T-helper 1 cell (primary cell): ENCODE measurements around the gene IQCH.

Experiments
- DNase-seq, 5 donors: peaks; one replicate each; pipeline ENCODE4 v3.0.0-alpha.2; 2012 to 2020

Gene IQCH

GRCh38 chr15:67542420-67543347, 288.1 kb downstream of the IQCH start, which contains the start of gene MAP2K5:
Gene MAP2K5 (plus strand): TSS chr15:67542703. CDS start chr15:67543336, 633 bp downstream.
- peak; percentile 67 to 81 (median 74) for DNase-seq

DNA sequence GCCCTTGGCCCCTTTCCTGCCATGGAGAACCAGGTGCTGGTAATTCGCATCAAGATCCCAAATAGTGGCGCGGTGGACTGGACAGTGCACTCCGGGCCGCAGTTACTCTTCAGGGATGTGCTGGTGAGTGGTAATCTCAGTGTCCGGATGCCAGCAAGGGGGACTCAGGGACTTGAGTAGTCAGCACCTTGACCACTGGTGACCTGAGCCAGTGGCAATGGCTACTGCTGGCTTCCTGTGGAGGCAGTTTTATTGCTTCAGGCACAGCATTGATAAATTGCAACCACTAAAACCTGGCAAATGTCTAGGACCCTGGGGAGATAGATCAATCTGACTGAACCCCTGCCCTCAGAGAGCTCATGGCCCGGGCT, 288.7 kb downstream of the IQCH start:
- DNase-seq, result no peak

DNA sequence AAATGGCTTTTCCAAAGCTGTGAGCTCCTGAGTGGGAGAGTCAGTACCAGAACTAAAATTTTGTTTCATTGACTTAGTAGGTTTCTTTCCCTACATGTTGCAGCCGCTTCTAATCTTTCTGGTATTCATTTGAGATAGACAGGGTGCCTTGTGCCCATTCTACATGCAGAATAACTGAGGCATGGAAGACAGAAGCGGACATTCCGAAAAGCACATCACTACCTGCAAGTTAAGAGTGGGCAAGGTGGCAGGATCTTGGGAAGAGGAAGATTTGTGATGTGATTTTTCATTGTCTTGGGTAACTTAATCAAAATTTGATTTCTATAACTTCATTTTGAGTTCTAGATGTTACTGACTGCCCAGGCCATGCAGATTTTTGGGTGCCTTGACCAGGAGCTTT, 289.9 kb downstream of the IQCH start:
- DNase-seq, result no peak

- DNase-seq, result no peak
Measured at GRCh38 chr15:67545864-67546263, 291.3 kb downstream of the IQCH start.

- no peak for DNase-seq
Measured at GRCh38 chr15:67547064-67547463, 292.5 kb downstream of the IQCH start.

DNA sequence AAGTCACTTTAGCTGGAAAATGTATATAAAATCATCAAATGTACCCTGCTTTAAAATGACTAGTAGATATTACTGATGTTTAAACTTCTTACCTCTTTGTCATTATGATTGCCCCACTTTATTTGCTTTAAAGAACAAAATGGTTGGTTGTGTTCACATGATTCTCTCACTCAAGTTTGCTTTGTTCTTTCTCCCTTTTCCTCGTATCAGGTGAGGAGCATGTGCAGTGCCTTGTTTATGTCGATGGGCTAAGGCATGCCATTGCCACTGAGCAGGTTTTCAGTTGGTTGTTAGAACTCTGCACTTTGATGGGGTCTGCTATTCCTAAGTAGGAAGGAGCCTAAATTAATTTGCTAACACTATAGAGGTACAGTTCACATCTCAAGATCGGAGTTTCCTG, 293.2 kb downstream of the IQCH start:
- DNase-seq, result no peak

DNA sequence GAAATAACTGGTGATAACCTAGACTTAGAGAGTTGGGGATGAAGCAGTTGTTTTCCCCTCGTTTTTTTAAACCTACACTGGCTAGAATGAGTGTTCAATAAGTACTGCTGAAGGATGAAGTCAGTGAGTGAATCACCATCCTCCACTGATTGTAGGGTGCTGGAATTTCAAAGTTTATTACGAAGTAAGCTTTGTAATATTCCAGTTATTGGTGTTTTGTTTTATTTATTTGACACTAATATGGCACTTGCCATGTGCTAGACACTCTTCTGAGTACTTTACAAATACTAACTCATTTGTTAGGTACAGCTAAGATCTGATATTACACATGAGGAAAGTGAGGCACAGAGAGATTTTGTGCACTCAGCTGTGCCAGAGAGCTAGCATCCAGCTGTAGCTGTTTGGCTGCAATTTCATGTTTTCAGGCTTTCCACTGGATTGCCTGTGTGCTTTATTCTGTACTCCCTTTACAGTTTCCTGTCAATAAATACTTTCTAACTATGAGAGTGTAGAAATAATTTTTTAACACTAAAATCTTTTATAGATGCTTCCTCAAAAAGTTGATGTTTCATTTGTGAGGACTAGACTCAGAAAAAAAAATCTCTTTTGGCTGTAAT, 293.8 kb downstream of the IQCH start:
- DNase-seq, result no peak

GRCh38 chr15:67548862-67549651, 294.5 kb downstream of the IQCH start:
- DNase-seq, result no peak

GRCh38 chr15:67549736-67550135, 295.1 kb downstream of the IQCH start:
- no peak for DNase-seq

DNA sequence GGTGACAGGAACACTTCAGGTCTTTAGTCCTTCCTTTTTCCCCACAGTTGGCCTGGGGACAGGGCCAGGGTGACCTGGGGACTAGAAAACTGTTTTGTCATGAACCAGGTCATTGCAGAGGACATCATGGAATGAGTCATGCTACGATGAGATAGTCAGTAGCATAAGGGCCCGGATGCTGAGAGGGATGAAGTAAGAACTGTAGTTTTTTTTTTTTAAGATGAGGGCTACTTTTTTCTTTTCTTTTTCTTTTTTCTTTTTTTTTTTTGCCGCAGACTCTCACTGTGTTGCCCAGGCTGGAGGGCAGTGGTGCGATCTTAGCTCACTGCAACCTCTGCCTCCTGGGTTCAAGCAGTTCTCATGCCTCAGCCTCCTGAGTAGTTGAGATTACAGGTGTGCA, 295.9 kb downstream of the IQCH start:
- DNase-seq, result no peak

- DNase-seq, result no peak
Measured at GRCh38 chr15:67551207-67551743, 296.7 kb downstream of the IQCH start.
